ENCODE results near the gene HPD. TPM values are rescaled to one million over a fixed set of nuclear protein-coding genes. Genes with fewer than 3 reads are reported as not detected.
A peak's percentile ranks its signal among the peaks of the same experiment; 100 is the strongest.
"Not testable (repeated sequence)": the region's sequence is repeated elsewhere in the genome, so short reads cannot be mapped to it uniquely, and the experiment has no call there.

The HPD gene
- total RNA-seq, 1 experiment from 2014 or later: 0.51 TPM

DNA sequence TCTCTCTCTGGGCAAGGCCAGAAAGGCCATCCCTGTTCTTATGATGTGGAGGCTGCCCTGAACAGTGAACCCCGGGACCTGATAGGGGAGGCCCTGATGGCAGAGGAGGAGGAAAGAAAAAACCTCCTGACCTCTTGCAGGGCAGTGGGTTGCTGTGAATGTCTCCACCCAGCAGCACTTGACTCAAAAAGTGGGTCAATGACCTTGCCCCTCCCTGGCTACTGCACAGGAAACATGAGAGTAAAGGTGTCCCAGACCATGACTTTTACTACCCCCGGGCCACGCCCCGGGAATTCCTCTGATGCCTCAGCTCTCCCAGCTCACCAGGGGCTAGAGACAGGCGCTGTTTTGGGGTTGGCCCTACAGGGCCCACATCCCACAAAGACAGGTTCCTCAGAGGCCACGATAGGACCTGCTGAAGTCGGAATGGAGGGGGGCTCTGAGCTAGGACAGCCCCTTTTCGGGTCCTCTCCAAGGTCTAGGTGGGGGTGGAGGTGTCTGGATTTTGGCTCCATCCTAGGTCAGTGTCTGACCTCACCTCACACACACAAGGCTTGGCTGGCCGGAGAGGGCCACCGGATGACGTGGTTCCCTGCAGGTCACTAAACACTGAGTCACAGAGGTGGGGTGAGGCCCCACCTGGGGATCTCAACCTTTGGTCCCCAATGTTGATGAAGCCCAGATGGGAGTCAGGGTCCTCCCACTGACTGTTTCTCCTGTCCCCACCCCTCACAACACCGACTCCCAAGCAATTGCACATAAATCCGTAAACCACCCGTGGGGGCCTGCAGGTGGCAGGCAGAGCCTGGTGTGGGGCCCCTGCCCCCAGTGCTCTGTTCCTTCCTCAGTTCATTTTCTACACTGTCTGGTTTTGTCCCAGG, 66.7 kb downstream of the HPD start:
- peaks cover 62% of the 10 kb centered on the region for H3K4me1 ChIP-seq (ENCODE audit: control insufficient read depth, insufficient read depth, low read length)
- DNase-seq (ENCODE audit: low read depth, low spot score): no peak
- ChIA-PET POLR2A (no interaction called here), CTCF (interaction anchor here (0.6 kb wide), 2 partner anchors 71 to 96 kb away, joined by 3 read pairs; no protein-coding TSS in a partner anchor)
- H3K27ac ChIP-seq (ENCODE audit: low read length): peak overlapping the region; percentile 91
- TSS peak; percentile 17 for BruUV-seq (replicated peaks)
- H3K9me3 ChIP-seq (ENCODE audit: control insufficient read depth, insufficient read depth, low read depth, low read length): no peaks in the 10 kb centered on the region
- ATAC-seq: no peak
- no peaks in the 10 kb centered on the region for H3K27me3 ChIP-seq (ENCODE audit: control insufficient read depth, insufficient read depth, low read length)
- intact Hi-C loops (cut with micrococcal nuclease; ENCODE audit: unreplicated experiment) (loop anchor here (5.0 kb wide), 1 partner anchor 95 kb away; no protein-coding TSS in a partner anchor), in situ Hi-C loops (cut with HindIII; ENCODE audit: low pct_unique_long_range_greater_than_20kb, low sequenced_read_pairs) (no loop called here)
- TF ChIP-seq TCF7L2 (IDR thresholded peaks at IDR 0.05; ENCODE audit: low read depth, low read length) (no peak), POLR2AphosphoS5 (IDR thresholded peaks at IDR 0.05; ENCODE audit: low read depth, low read length) (no peak), SIN3A (IDR thresholded peaks at IDR 0.05; ENCODE audit: borderline replicate concordance, insufficient read depth, low read depth, low read length) (no peak), REST (IDR thresholded peaks at IDR 0.05; ENCODE audit: insufficient read depth in 1 of 2, low read depth in 2 of 2, low read length in 1 of 2) (no peak), CTCF (IDR thresholded peaks at IDR 0.05) (no peak)
- peak overlapping the region; percentile 75 to 77 for H3K4me3 ChIP-seq (ENCODE audit: low read depth in 2 of 2, low read length in 2 of 2)
- H3K36me3 ChIP-seq (ENCODE audit: control insufficient read depth, insufficient read depth, low read length): peaks cover 4% of the 10 kb centered on the region; the same call in 1 of the 2 replicates

DNA sequence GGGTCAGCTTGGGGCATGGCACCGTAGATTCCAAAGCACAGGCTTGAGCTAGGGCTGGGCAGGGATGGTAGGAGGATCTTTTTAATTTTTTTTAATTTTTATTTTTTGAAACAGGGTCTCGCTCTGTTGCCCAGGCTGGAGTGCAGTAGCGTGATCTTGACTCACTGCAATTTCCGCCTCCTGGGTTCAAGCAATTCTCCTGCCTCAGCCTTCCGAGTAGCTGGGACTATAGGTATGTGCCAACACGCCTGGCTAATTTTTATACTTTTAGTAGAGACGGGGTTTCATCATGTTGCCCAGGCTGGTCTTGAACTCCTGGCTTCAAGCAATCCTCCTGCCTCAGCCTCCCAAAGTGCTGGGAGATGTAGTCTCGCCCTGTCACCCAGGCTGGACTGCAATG, 67.9 kb downstream of the HPD start:
- DNase-seq (ENCODE audit: low read depth, low spot score); BruUV-seq (replicated peaks); ATAC-seq; CTCF ChIA-PET; H3K9me3 ChIP-seq (ENCODE audit: control insufficient read depth, insufficient read depth, low read depth, low read length); H3K36me3 ChIP-seq (ENCODE audit: control insufficient read depth, insufficient read depth, low read length); in situ Hi-C loops (cut with HindIII; ENCODE audit: low pct_unique_long_range_greater_than_20kb, low sequenced_read_pairs); H3K27me3 ChIP-seq (ENCODE audit: control insufficient read depth, insufficient read depth, low read length): not testable (repeated sequence)
- POLR2A ChIA-PET: interaction anchor here (0.6 kb wide), 2 partner anchors 20 to 41 kb away, joined by 3 read pairs; no protein-coding TSS in a partner anchor
- H3K4me1 ChIP-seq (ENCODE audit: control insufficient read depth, insufficient read depth, low read length): peaks cover 63% of the 10 kb centered on the region
- peak overlapping the region; percentile 72; the same call in 1 of the 2 replicates for H3K27ac ChIP-seq (ENCODE audit: low read length)
- peak overlapping the region in 1 of 2 experiments; percentile 13; a peak in 1 of 4 replicates for H3K4me3 ChIP-seq (ENCODE audit: low read depth in 2 of 2, low read length in 2 of 2)
- intact Hi-C loops (cut with micrococcal nuclease; ENCODE audit: unreplicated experiment): loop anchor here (5.0 kb wide), 1 partner anchor 93 kb away; no protein-coding TSS in a partner anchor

All from Panc1 (cell line).